ENCODE measurements around the gene TMEM86B. TPM values are rescaled to one million over a fixed set of nuclear protein-coding genes. Genes with fewer than 3 reads are reported as not detected.
A peak's percentile ranks its signal among the peaks of the same experiment; 100 is the strongest.

Gene TMEM86B
- total RNA-seq, 1 donor from 2014 or later: 6.7 TPM

GRCh38 chr19:55223291-55224037 is 5.1 kb downstream of the TMEM86B start:
- TF ChIP-seq, protein P1, sequence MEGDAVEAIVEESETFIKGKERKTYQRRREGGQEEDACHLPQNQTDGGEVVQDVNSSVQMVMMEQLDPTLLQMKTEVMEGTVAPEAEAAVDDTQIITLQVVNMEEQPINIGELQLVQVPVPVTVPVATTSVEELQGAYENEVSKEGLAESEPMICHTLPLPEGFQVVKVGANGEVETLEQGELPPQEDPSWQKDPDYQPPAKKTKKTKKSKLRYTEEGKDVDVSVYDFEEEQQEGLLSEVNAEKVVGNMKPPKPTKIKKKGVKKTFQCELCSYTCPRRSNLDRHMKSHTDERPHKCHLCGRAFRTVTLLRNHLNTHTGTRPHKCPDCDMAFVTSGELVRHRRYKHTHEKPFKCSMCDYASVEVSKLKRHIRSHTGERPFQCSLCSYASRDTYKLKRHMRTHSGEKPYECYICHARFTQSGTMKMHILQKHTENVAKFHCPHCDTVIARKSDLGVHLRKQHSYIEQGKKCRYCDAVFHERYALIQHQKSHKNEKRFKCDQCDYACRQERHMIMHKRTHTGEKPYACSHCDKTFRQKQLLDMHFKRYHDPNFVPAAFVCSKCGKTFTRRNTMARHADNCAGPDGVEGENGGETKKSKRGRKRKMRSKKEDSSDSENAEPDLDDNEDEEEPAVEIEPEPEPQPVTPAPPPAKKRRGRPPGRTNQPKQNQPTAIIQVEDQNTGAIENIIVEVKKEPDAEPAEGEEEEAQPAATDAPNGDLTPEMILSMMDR (IDR thresholded peaks at IDR 0.05; ENCODE audit: unreplicated experiment): no peak
- H3K4me1 Mint-ChIP-seq: peaks cover 3% of the 10 kb centered on the region
- H3K27me3 Mint-ChIP-seq (ENCODE audit: low read depth): no peaks in the 10 kb centered on the region
- no peak overlapping the region for H3K4me3 Mint-ChIP-seq
- peaks cover 11% of the 10 kb centered on the region for H3K9me3 Mint-ChIP-seq
- no peak overlapping the region for H3K27ac Mint-ChIP-seq
- no peak for DNase-seq (ENCODE audit: low spot score in 2 of 2, unreplicated experiment in 2 of 2)
- H3K36me3 Mint-ChIP-seq: peaks cover 17% of the 10 kb centered on the region

- TF ChIP-seq, protein P1 (IDR thresholded peaks at IDR 0.05; ENCODE audit: unreplicated experiment): no peak
- Mint-ChIP-seq H3K4me1 (peaks cover 11% of the 10 kb centered on the region), H3K27ac (no peak overlapping the region), H3K36me3 (peaks cover 7% of the 10 kb centered on the region), H3K27me3 (ENCODE audit: low read depth) (peaks cover 9% of the 10 kb centered on the region), H3K4me3 (no peak overlapping the region), H3K9me3 (peaks cover 14% of the 10 kb centered on the region)
- no peak for DNase-seq (ENCODE audit: low spot score in 2 of 2, unreplicated experiment in 2 of 2)
Observed at GRCh38 chr19:55220525-55220924, 8.0 kb downstream of the TMEM86B start.

GRCh38 chr19:55216461-55217198 is 11.9 kb downstream of the TMEM86B start:
- H3K27ac Mint-ChIP-seq: peak overlapping the region; percentile 86
- DNase-seq (ENCODE audit: low spot score in 2 of 2, unreplicated experiment in 2 of 2): peak; percentile 71 to 89

GRCh38 chr19:55213547-55213946 is 15.0 kb downstream of the TMEM86B start:
- Mint-ChIP-seq H3K4me3 (no peak overlapping the region), H3K36me3 (peaks cover 4% of the 10 kb centered on the region), H3K9me3 (peaks cover 16% of the 10 kb centered on the region), H3K4me1 (peaks cover 22% of the 10 kb centered on the region), H3K27me3 (ENCODE audit: low read depth) (peaks cover 18% of the 10 kb centered on the region), H3K27ac (no peak overlapping the region)
- TF ChIP-seq, protein P1 (IDR thresholded peaks at IDR 0.05; ENCODE audit: unreplicated experiment): no peak
- no peak for DNase-seq (ENCODE audit: low spot score in 2 of 2, unreplicated experiment in 2 of 2)

More at GRCh38 chr19:55216461-55217198, 11.9 kb downstream of the TMEM86B start:
- Mint-ChIP-seq H3K4me3 (peak overlapping the region; percentile 73), H3K4me1 (peaks cover 11% of the 10 kb centered on the region), H3K27me3 (ENCODE audit: low read depth) (peaks cover 12% of the 10 kb centered on the region), H3K9me3 (peaks cover 27% of the 10 kb centered on the region), H3K36me3 (peaks cover 11% of the 10 kb centered on the region)
- TF ChIP-seq, protein P1 (IDR thresholded peaks at IDR 0.05; ENCODE audit: unreplicated experiment): no peak

- H3K36me3 Mint-ChIP-seq: peaks cover 4% of the 10 kb centered on the region
- H3K4me3 Mint-ChIP-seq: no peak overlapping the region
- H3K27me3 Mint-ChIP-seq (ENCODE audit: low read depth): peaks cover 18% of the 10 kb centered on the region
- DNase-seq (ENCODE audit: low spot score in 2 of 2, unreplicated experiment in 2 of 2): no peak
- H3K9me3 Mint-ChIP-seq: peaks cover 16% of the 10 kb centered on the region
- H3K4me1 Mint-ChIP-seq: peaks cover 22% of the 10 kb centered on the region
- no peak overlapping the region for H3K27ac Mint-ChIP-seq
- TF ChIP-seq, protein P1 (IDR thresholded peaks at IDR 0.05; ENCODE audit: unreplicated experiment): peak; percentile 23
Observed at GRCh38 chr19:55212447-55212846, 16.1 kb downstream of the TMEM86B start.
